Measurements from ENCODE around the gene NELFCD. TPM values are rescaled to one million over a fixed set of nuclear protein-coding genes. Genes with fewer than 3 reads are reported as not detected.

Gene NELFCD
- total RNA-seq, 2 donors from 2014 or later, result 24.5 to 27.5 TPM

DNA sequence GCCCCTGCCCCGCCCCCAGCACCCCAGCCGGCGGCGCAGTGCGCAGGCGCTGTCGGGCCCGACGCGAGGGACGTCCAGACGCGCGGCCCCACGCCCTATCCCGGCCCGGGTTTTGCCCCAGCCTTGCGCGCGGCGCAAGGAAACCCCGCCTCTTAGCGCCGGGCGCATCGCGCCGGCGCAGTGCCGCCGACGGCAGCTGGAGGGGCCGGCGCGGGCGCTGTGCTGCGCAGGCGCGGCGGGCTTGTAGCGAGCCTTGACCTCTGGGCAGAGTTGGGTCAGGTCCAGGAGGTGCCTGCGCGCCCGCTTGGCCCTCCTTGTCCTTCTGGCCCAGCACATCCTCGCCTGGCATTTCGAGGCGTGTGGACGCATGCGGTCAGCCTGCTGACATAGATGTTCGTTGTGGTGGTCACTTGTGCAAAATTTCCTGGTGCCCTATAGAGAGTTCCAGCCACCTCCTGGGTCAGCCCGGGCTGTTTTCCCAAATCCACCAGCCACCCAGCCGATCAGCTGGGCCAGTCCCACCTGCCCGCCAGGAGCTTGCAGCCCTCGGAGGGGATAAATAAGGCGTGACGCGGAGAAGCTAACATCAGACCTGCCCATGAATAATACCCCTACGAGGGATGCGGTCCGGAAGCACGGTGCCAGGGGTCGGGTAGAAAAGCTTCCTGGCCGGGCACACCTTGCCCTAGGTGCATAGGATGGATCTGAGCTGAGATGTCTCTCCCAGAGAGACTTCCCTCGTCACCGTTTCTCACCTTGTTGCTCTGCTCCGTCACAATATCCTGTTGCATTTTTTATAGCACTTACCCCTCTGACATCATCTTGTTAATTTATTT is 62.0 kb downstream of the NELFCD start:
- H3K4me1 ChIP-seq, result peaks cover 0 to 28% of the 10 kb centered on the region in 2 donors
- H3K27me3 ChIP-seq, result no peaks in the 10 kb centered on the region
- peak overlapping the region; percentile 89 to 90 for H3K4me3 ChIP-seq
- TF ChIP-seq, protein P1, sequence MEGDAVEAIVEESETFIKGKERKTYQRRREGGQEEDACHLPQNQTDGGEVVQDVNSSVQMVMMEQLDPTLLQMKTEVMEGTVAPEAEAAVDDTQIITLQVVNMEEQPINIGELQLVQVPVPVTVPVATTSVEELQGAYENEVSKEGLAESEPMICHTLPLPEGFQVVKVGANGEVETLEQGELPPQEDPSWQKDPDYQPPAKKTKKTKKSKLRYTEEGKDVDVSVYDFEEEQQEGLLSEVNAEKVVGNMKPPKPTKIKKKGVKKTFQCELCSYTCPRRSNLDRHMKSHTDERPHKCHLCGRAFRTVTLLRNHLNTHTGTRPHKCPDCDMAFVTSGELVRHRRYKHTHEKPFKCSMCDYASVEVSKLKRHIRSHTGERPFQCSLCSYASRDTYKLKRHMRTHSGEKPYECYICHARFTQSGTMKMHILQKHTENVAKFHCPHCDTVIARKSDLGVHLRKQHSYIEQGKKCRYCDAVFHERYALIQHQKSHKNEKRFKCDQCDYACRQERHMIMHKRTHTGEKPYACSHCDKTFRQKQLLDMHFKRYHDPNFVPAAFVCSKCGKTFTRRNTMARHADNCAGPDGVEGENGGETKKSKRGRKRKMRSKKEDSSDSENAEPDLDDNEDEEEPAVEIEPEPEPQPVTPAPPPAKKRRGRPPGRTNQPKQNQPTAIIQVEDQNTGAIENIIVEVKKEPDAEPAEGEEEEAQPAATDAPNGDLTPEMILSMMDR (IDR thresholded peaks at IDR 0.05), result no peak
- DNase-seq (ENCODE audit: low spot score), result peak; percentile 89
- no peaks in the 10 kb centered on the region for H3K9me3 ChIP-seq
- peak overlapping the region; percentile 89 to 93 for H3K27ac ChIP-seq
- peaks cover 3% of the 10 kb centered on the region for H3K36me3 ChIP-seq

DNA sequence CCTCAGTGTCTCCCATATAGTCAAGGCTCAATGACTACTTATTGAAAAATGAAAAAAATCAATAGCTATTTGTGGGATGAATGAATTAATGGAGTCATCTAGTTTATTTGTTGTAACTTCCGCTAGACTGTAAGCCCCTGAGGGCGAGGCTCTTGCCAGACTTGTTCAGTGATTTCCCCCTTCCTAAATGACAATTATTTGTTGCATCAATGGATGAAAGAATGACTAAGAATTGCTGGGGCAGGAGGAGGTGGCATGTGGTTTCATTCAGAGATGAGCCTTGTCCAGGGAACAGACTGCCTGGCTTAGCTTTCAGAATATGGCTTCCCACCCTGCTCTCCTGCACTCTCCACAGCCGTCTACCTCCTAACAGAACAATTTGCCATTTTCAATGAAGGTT is 62.6 kb downstream of the NELFCD start:
- Histone ChIP-seq H3K9me3 (no peaks in the 10 kb centered on the region), H3K4me1 (peaks cover 0 to 28% of the 10 kb centered on the region in 2 donors), H3K36me3 (no peaks in the 10 kb centered on the region), H3K27me3 (no peaks in the 10 kb centered on the region), H3K27ac (peak overlapping the region; percentile 2 to 93), H3K4me3 (no peak overlapping the region)
- TF ChIP-seq, protein P1 (IDR thresholded peaks at IDR 0.05), result no peak
- no peak for DNase-seq (ENCODE audit: low spot score)

DNA sequence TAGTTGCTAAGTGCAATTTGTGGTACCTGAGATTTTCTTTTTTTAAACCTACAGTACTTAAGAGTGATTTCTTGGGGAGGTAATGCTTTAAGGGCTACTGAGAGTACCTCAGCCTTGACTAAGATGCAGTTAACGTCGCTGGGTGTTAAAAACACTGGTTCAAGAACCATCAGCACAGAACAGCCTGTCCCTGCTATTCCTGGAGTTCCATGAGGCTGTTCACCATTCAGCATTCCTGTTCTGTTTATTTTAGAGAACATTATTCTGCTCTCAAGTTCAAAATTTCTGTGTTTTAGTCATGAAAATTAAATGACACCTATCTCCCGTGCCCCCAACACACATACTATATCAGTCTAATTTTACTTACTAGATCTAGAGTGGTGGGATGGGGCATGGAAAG is 63.2 kb downstream of the NELFCD start:
- no peak for DNase-seq (ENCODE audit: low spot score)

More for the DNA sequence above, 63.2 kb downstream of the NELFCD start:
- Histone ChIP-seq H3K36me3 (no peaks in the 10 kb centered on the region), H3K4me1 (peaks cover 0 to 28% of the 10 kb centered on the region in 2 donors), H3K27ac (peak overlapping the region in 1 of 2 donors; percentile 93), H3K9me3 (no peaks in the 10 kb centered on the region), H3K4me3 (no peak overlapping the region), H3K27me3 (no peaks in the 10 kb centered on the region)
- TF ChIP-seq, protein P1 (IDR thresholded peaks at IDR 0.05), result no peak

Other genes starting within 250 kb of the NELFCD start
- not detected for gene GNAS-AS1, start 130.4 kb upstream of the NELFCD start, total RNA-seq
- gene GNAS, start 128.5 kb upstream of the NELFCD start, total RNA-seq, result 1,000 to 10,000 TPM; 1,032 to 1,202 TPM
- 100 to 1,000 TPM; 117 to 152 TPM for gene CTSZ, start 26.0 kb downstream of the NELFCD start, total RNA-seq
- gene TUBB1, start 38.2 kb downstream of the NELFCD start, total RNA-seq, result under 1 TPM; 0.19 to 0.35 TPM
- 10 to 100 TPM; 41.3 to 42.0 TPM for gene ATP5F1E, start 51.1 kb downstream of the NELFCD start, total RNA-seq
- 10 to 100 TPM; 34.6 to 35.2 TPM for gene PRELID3B, start 61.5 kb downstream of the NELFCD start, total RNA-seq
- gene ZNF831, start 182.6 kb downstream of the NELFCD start, total RNA-seq, result under 1 TPM; 0.19 to 0.47 TPM

All from right atrium auricular region (tissue), 2 donors.